CD4-positive, alpha-beta T cell (primary cell): Measurements from ENCODE around the gene COL13A1. TPM values are rescaled to one million over a fixed set of nuclear protein-coding genes. Genes with fewer than 3 reads are reported as not detected.

Source experiments
- ATAC-seq: fragments of 200-7000 bp; cut with Tn5 transposase; one replicate; pipeline ENCODE4 v1.10.0; 2022; ENCODE audit warnings: mild to moderate bottlenecking; ENCODE audit not compliant: poor library complexity
- CTCF ChIA-PET: fragments of 350-600 bp; sonication (Branson Sonifier 250); formaldehyde crosslinking; loops from one replicate; lab custom pipeline; 2021; ENCODE audit warnings: antibody characterized with exemption, inconsistent platforms; lab: Charles Lee
- POLR2A ChIA-PET: fragments of 350-600 bp; sonication (Branson Sonifier 250); formaldehyde crosslinking; loops from one replicate; lab custom pipeline; 2021; ENCODE audit warnings: antibody characterized with exemption, inconsistent platforms; lab: Charles Lee
- DNase-seq, 14 experiments: peaks; one replicate each; pipeline ENCODE4 v3.0.0-alpha.2; 2013 to 2020; ENCODE audit warnings: mixed read lengths in 2 of 14
- H3K27ac ChIP-seq, 2 donors: one replicate each; pipeline versions ENCODE4 v1.5.1 to v1.7.0; 2013; ENCODE audit warnings: low read length in 2 of 2, low read depth in 1 of 2, mild to moderate bottlenecking in 1 of 2
- H3K27me3 ChIP-seq, 2 experiments: 1 replicate in 1 of 2; 2 replicates in 1 of 2; pipeline versions ENCODE4 v1.6.1 to v1.7.0; 2013; ENCODE audit warnings: low read length in 2 of 2, control low read depth in 1 of 2, mild to moderate bottlenecking in 1 of 2, moderate library complexity in 1 of 2; ENCODE audit not compliant: insufficient read depth in 2 of 2, control insufficient read depth in 1 of 2
- H3K36me3 ChIP-seq: one replicate; pipeline ENCODE4 v1.6.1; 2013; ENCODE audit warnings: low read length, control low read depth; ENCODE audit not compliant: insufficient read depth
- H3K4me1 ChIP-seq: one replicate; pipeline ENCODE4 v1.6.1; 2013; ENCODE audit warnings: low read length, control low read depth; ENCODE audit not compliant: insufficient read depth
- H3K4me3 ChIP-seq: one replicate; pipeline ENCODE4 v1.5.1; 2013; ENCODE audit warnings: mild to moderate bottlenecking, low read length, moderate library complexity
- H3K9me3 ChIP-seq, 2 experiments: 1 replicate in 1 of 2; 2 replicates in 1 of 2; pipeline versions ENCODE4 v1.6.1 to v1.7.0; 2013; ENCODE audit warnings: low read length in 2 of 2, mild to moderate bottlenecking in 2 of 2, control low read depth in 1 of 2, moderate library complexity in 1 of 2; ENCODE audit not compliant: control insufficient read depth in 1 of 2, insufficient read depth in 1 of 2
- H3K27ac Mint-ChIP-seq: one replicate; pipeline ENCODE4 v1.8.0; 2020; ENCODE audit warnings: mixed read lengths
- H3K27me3 Mint-ChIP-seq: one replicate; pipeline ENCODE4 v1.8.0; 2021; ENCODE audit warnings: mixed read lengths
- H3K36me3 Mint-ChIP-seq: one replicate; pipeline ENCODE4 v1.8.0; 2021; ENCODE audit warnings: low read depth, mixed read lengths
- H3K4me1 Mint-ChIP-seq: one replicate; pipeline ENCODE4 v1.8.0; 2021; ENCODE audit warnings: low read depth, mixed read lengths
- H3K4me3 Mint-ChIP-seq: one replicate; pipeline ENCODE4 v1.8.0; 2020; ENCODE audit warnings: mild to moderate bottlenecking, mixed read lengths
- H3K9me3 Mint-ChIP-seq: one replicate; pipeline ENCODE4 v1.8.0; 2020; ENCODE audit warnings: mixed read lengths
- CTCF ChIP-seq: fragments of 200-600 bp; IDR thresholded peaks from one replicate; pipeline ENCODE4 v1.8.0; 2022; ENCODE audit warnings: antibody characterized with exemption, mild to moderate bottlenecking
- intact Hi-C, 2 experiments: fragments of 100-400 bp; cut with DNase I in 1 of 2; cut with micrococcal nuclease in 1 of 2; formaldehyde crosslinking; loops; one replicate each; pipeline versions ENCODE4 v1.15.1 to v1.9.0; 2023 to 2025; cut with DNase I, micrococcal nuclease
- total RNA-seq, 174 experiments: library from RNA in 2 of 174; stranded (reverse) in 2 of 174; gene quantifications; one replicate each; pipeline ENCODE4 v1.2.3 and lab custom pipeline; 2021 to 2026

The COL13A1 gene
- total RNA-seq, 2 experiments from 2014 or later = not detected

DNA sequence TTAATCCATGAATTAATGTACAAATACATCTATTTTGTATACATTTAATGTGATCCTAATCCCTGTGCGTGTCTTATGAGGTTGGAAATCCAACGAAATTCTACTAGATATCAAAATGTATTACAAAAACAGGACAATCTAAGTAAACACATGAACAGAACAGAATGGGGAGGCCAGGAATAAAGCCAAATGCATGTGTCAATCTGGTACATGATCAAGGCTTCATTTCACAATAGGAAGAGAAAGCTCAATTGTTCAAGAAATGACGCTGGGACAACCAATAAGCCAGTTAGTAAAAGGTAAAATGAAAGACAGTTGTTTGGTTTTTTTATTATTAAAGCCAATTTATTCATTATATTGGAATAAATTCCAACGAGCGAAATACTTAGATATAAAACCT lies 83.0 kb downstream of the COL13A1 start:
- no peaks in the 10 kb centered on the region for H3K36me3 Mint-ChIP-seq
- H3K27ac ChIP-seq = no peak overlapping the region
- H3K4me3 ChIP-seq = no peak overlapping the region
- H3K27me3 ChIP-seq = peaks cover 4 to 7% of the 10 kb centered on the region in 2 experiments
- no peaks in the 10 kb centered on the region for H3K4me1 ChIP-seq
- H3K27ac Mint-ChIP-seq = no peak overlapping the region
- no peaks in the 10 kb centered on the region for H3K9me3 Mint-ChIP-seq
- peaks cover 15% of the 10 kb centered on the region for H3K27me3 Mint-ChIP-seq
- DNase-seq = no peak
- CTCF ChIA-PET = no interaction called here
- no peaks in the 10 kb centered on the region for H3K9me3 ChIP-seq
- no peaks in the 10 kb centered on the region for H3K4me1 Mint-ChIP-seq
- no peak for ATAC-seq
- POLR2A ChIA-PET = no interaction called here
- no peak overlapping the region for H3K4me3 Mint-ChIP-seq
- H3K36me3 ChIP-seq = no peaks in the 10 kb centered on the region
- no peak for TF ChIP-seq CTCF
- intact Hi-C loops = no loop called here

- H3K4me3 ChIP-seq = no peak overlapping the region
- POLR2A ChIA-PET = no interaction called here
- peaks cover 4 to 7% of the 10 kb centered on the region in 2 experiments for H3K27me3 ChIP-seq
- H3K27ac Mint-ChIP-seq = no peak overlapping the region
- CTCF ChIA-PET = no interaction called here
- H3K4me1 ChIP-seq = no peaks in the 10 kb centered on the region
- DNase-seq (no peak), ATAC-seq (no peak)
- no peaks in the 10 kb centered on the region for H3K36me3 ChIP-seq
- intact Hi-C loops = no loop called here
- no peaks in the 10 kb centered on the region for H3K36me3 Mint-ChIP-seq
- no peaks in the 10 kb centered on the region for H3K9me3 ChIP-seq
- H3K4me1 Mint-ChIP-seq = no peaks in the 10 kb centered on the region
- TF ChIP-seq CTCF = no peak
- peaks cover 15% of the 10 kb centered on the region for H3K27me3 Mint-ChIP-seq
- H3K27ac ChIP-seq = no peak overlapping the region
- no peak overlapping the region for H3K4me3 Mint-ChIP-seq
- H3K9me3 Mint-ChIP-seq = no peaks in the 10 kb centered on the region
Observed at GRCh38 chr10:69885379-69886013, 83.8 kb downstream of the COL13A1 start.

- DNase-seq = no peak
- no peaks in the 10 kb centered on the region for H3K9me3 Mint-ChIP-seq
- ChIA-PET CTCF (no interaction called here), POLR2A (no interaction called here)
- no peak for ATAC-seq
- H3K27me3 Mint-ChIP-seq = no peaks in the 10 kb centered on the region
- no peak overlapping the region for H3K27ac Mint-ChIP-seq
- H3K4me1 Mint-ChIP-seq = no peaks in the 10 kb centered on the region
- H3K36me3 ChIP-seq = no peaks in the 10 kb centered on the region
- no peak overlapping the region for H3K27ac ChIP-seq
- H3K36me3 Mint-ChIP-seq = no peaks in the 10 kb centered on the region
- H3K9me3 ChIP-seq = no peaks in the 10 kb centered on the region
- no peaks in the 10 kb centered on the region for H3K4me1 ChIP-seq
- no peak overlapping the region for H3K4me3 Mint-ChIP-seq
- TF ChIP-seq CTCF = no peak
- H3K27me3 ChIP-seq = no peaks in the 10 kb centered on the region
- intact Hi-C loops = no loop called here
- H3K4me3 ChIP-seq = no peak overlapping the region
Observed at GRCh38 chr10:69888882-69889584, 87.3 kb downstream of the COL13A1 start.
